HG03135 (cell line): ENCODE measurements around the gene PELI2.

Source experiments
- ATAC-seq: cut with Tn5 transposase; IDR thresholded peaks from one replicate; pipeline ENCODE4 v1.9.1; 2021; ENCODE audit warnings: mild to moderate bottlenecking, moderate library complexity; ENCODE audit not compliant: unreplicated experiment

PELI2 gene

GRCh38 chr14:56333359-56334292 lies 215.4 kb downstream of the PELI2 start:
- ATAC-seq: no peak

GRCh38 chr14:56334458-56334857 lies 216.2 kb downstream of the PELI2 start:
- ATAC-seq: no peak

GRCh38 chr14:56338674-56339073 lies 220.5 kb downstream of the PELI2 start:
- ATAC-seq: no peak

GRCh38 chr14:56339855-56340701 lies 221.9 kb downstream of the PELI2 start:
- no peak for ATAC-seq

GRCh38 chr14:56340932-56341331 lies 222.7 kb downstream of the PELI2 start:
- no peak for ATAC-seq

GRCh38 chr14:56341766-56342493 lies 223.7 kb downstream of the PELI2 start:
- no peak for ATAC-seq

- no peak for ATAC-seq
Observed at GRCh38 chr14:56342494-56342942, 224.3 kb downstream of the PELI2 start.

- no peak for ATAC-seq
Observed at GRCh38 chr14:56349960-56350359, 231.7 kb downstream of the PELI2 start.
